Measurements from ENCODE around the gene DONSON.

Gene DONSON

DNA sequence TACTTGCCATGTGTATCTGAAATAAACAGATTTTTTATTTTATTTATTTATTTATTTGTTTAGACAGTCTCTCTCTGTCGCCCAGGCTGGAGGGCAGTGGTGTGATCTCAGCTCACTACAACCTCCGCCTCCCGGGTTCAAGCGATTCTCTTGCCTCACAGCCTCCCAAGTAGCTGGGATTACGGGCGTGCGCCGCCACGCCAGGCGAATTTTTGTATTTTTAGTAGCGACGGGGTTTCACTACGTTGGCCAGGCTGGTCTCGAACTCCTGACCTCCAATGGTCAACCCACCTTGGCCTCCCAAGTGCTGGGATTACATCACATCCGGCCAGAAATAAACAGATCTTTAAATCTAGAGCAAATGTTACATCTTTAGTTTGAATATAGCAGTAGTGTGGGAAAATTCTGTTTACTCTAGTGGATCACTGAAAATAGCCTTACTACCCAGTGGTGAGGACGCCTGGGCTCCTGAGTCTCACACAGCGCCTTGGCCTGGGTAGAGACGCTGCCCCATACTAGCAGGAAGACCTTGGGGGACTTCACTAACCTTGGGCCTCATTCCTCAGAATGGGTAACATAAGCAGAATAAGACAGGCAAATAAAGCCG is 47.3 kb downstream of the DONSON start:
- no peak for DNase-seq

DNA sequence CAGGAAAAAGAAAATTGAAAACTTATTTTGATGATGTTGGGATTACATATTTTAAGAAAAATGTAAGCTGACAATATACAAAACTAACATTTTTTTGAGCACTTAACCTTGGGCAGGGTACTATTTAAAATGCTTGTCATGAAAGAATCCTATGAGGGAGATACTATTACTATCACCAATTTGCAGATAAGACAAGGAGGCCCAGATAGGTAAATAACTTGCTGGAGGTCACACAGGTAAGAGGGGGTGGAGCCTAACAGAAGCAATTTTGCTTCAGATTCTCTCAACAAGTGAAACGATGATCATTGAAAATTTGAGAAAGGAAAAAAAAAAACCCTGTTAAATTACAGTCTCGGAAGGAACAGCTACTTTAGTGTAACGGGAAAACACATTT is 47.8 kb downstream of the DONSON start:
- no peak for DNase-seq

DNA sequence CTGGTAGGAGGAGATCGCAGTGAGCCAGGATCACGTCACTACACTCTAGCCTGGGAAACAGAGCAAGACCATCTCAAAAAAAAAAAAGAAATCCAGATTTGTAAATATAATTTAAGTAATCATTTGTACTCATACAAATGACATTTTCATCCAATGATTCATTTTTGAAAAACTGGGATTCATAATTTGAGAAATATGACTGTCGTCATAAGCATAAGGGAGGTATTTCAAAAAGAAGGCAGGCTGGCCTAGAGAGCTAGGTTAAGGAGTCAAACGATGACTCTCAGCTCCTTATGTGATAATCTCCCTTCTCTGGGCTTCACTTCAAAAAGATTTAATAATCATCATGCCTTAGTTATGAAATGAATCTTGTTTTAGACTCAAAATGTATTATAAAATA is 48.9 kb downstream of the DONSON start:
- DNase-seq, result no peak

- DNase-seq, result no peak
Measured at GRCh38 chr21:33537212-33537611, 51.3 kb downstream of the DONSON start.

GRCh38 chr21:33531007-33531406 is 57.5 kb downstream of the DONSON start:
- no peak for DNase-seq

All from CD4-positive, alpha-beta T cell treated with Interleukin-17A for 4 hours (primary cell).